Islet precursor cell (in vitro differentiated cells): ENCODE data around the gene COQ8B.
A peak's percentile ranks its signal among the peaks of the same experiment; 100 is the strongest.
"Not testable (repeated sequence)": the region's sequence is repeated elsewhere in the genome, so short reads cannot be mapped to it uniquely, and the experiment has no call there.

Experiments used
- DNase-seq: peaks from one replicate; pipeline ENCODE4 v3.0.0-alpha.2; 2018

Gene COQ8B

GRCh38 chr19:40741527-40742390 is 25.1 kb upstream of the COQ8B start:
- DNase-seq: no peak

- no peak for DNase-seq
These were observed 24.1 kb upstream of the COQ8B start for GRCh38 chr19:40740747-40741146.

DNA sequence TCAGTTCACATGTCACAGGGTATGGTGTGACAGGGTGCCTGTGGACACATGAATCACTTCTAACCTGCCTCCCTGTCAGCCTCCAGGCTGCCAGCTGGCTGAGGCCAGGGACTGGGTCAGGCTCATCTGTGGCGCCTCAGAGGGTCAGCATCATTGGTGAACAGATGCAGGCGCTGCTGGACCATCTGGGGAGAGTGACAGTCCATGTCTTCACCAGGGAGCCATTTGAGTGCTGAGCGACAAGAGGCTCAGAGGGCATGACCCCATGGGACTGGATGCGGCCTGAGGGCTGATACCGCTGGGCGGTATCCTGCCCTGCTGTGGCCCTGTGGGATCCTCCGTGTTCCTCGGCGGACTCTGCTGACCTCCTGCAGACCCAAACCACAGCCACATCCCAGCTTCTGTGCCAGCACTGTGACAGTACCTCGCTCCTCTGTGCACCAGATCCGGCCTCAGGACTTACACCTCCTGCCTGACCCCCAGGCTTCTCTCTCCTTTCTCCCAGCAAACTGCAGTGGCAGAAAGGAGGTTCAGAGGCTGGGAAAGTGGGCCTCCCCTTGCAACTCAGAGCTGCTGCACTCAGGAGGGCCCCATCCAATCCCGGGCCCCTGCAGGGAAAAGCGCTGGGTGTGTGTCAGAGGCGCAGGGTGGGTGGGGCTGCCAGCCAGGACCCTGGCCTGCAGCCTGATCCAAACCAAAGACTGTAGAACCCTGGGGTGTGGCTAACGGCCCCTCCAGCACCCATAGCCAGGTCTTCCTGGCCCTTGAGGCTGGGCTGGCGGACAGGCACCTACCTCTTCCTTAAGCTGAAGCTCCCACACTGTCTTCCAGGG is 23.4 kb upstream of the COQ8B start:
- DNase-seq: no peak

- no peak for DNase-seq
These were observed 22.5 kb upstream of the COQ8B start for GRCh38 chr19:40739030-40739839.

DNA sequence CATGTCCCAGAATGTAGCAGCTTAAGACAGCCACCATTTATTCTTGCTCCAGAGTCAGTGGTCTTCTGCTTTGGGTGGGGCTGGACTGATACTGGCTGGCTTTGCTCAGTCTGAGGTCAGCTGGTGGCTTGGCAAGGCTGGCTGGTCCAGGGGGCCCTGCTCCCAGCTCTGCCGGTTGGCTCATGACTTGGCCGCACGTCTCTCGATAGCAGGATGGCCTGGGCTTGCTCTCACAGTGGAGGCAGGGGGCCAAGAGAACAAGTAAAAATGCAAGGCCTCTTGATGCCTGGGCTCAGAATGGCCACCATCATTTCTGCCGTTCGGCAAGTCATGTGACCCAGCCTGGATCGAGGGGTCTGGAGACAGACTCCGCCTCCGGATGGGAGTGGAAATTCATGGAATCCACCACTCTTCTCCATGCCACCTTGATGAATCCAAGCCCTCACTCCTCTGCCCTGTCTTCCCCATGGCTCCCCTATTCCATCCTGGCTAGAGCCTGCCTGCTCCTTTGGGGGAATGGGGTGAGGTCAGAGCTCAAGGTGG is 20.5 kb upstream of the COQ8B start:
- no peak for DNase-seq

DNA sequence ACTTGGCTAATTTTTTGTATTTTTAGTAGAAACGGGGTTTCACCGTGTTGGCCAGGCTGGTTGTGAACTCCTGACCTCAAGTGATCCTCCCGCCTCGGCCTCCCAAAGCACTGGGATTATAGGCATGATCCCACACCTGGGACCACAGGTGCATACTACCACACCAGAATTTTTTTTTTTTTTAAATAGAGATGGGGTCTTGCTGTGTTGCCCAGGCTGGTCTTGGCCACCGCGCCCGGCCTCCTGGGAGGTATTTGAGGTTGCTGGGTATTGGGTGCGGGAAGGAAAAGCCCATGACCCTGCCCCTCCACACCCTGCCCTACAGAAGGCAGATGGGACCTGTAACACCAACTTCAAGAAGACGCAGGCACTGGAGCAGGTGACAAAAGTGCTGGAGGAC is 20.0 kb upstream of the COQ8B start:
- no peak for DNase-seq

DNA sequence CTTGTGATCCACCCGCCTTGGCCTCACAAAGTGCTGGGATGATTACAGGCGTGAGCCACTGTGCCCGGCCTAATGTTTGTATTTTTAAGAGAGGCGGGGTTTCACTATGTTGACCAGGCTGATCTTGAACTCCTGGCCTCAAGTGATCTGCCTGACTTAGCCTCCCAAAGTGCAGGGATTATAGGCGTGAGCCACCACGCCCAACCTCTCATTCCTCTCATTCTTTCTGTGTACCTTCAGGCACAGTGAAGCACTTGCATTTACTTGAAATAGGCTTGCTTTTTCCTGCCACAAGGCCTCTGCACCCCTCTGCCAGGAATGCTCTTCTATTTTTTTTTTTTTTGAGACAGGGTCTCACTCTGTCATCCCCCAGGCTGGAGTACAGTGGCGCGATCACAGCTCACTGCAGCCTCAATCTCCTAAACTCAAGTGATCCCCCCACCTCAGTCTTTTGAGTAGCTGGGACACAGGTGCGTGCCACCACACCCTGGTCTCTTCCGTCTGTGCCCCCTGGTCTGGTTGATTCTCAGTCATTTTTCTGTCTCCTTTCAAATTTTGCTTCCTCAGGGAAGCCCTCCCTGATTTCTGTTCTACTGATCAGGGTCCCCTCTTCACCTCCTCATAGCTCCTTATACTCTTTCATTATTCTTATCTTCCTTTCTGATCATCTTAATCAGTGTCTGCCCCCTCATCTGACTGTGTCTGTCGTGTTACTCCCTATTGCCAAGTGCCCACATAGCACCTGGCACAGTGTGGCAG is 18.5 kb upstream of the COQ8B start:
- DNase-seq: no peak

GRCh38 chr19:40733149-40733548 is 16.5 kb upstream of the COQ8B start:
- DNase-seq: no peak

- not testable (repeated sequence) for DNase-seq
These were observed 15.6 kb upstream of the COQ8B start for GRCh38 chr19:40732304-40732703.

GRCh38 chr19:40730065-40730464 is 13.4 kb upstream of the COQ8B start:
- DNase-seq: not testable (repeated sequence)

- no peak for DNase-seq
These were observed 9.6 kb upstream of the COQ8B start for GRCh38 chr19:40726279-40726678.

DNA sequence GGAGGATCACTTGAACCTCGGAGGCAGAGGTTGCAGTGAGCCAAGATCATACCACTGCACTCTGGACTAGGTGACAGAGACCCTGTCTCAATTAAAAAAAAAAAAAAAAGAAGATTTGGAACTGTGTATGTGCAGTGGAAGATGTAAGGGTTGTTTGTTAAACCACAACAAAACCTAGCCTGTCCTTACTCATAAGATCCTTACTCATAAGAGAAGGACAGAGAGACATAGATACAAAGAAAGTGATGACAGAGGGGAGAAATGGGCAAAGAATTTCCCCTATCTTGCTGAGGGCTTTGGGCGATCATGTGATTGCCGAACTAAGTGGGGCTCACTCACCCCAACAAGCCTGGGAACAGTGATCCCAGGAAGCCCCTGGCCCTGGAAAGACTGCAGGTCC is 8.2 kb upstream of the COQ8B start:
- no peak for DNase-seq

GRCh38 chr19:40724315-40724714 is 7.6 kb upstream of the COQ8B start:
- DNase-seq: no peak

GRCh38 chr19:40723661-40724254 is 7.1 kb upstream of the COQ8B start:
- no peak for DNase-seq

DNA sequence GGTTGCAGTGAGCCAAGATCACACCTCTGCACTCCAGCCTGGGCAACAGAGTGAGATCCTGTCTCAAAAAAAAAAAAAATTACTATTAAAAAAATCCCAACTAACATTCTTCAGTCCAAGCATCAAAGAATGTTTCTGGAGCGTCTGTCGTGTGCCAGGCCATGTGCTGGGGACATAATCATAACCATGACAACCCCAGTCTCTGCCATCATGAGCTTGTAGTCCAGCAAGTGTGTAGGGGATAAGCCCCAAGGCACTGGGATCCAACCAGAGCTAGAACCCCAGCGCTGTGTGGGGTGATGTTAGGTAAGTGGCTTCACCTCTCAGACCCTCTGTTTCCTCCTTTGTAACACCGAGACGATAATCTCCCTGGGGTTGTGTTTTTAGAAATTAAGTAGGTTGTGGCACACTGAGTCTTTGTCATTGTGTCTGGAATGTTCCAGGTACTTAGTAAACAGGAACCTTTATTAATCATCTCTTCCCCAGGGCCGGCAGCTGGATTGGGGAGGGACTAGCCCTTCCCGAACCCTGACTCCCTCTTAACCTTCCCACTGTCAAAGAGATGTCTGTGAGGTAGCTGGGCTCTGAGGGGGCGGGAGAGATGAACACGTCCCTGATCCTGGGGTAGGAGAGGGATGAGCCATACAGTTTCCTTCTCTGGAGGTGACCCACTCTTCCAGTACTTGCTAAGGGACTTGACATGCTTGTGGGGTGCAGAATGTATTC is 5.4 kb upstream of the COQ8B start:
- no peak for DNase-seq

GRCh38 chr19:40721140-40721486 is 4.4 kb upstream of the COQ8B start:
- DNase-seq: no peak

GRCh38 chr19:40719414-40719894 is 2.8 kb upstream of the COQ8B start:
- DNase-seq: no peak

- DNase-seq: peak; percentile 89
These were observed 2.2 kb upstream of the COQ8B start for GRCh38 chr19:40718774-40719391.

GRCh38 chr19:40717880-40718773 is 1.4 kb upstream of the COQ8B start:
- no peak for DNase-seq
